Stomach smooth muscle (tissue), 2 donors: ENCODE results near the gene SLC39A11.
"Not testable (repeated sequence)": the region's sequence is repeated elsewhere in the genome, so short reads cannot be mapped to it uniquely, and the experiment has no call there.

Source experiments
- H3K27ac ChIP-seq: one replicate; pipeline ENCODE4 v1.7.0; 2013; ENCODE audit warnings: mild to moderate bottlenecking, low read length, inconsistent platforms
- H3K27me3 ChIP-seq, 2 donors: one replicate each; pipeline ENCODE4 v1.7.0; 2013; ENCODE audit warnings: low read length in 2 of 2; ENCODE audit not compliant: insufficient read depth in 2 of 2, control insufficient read depth in 1 of 2
- H3K36me3 ChIP-seq, 2 donors: one replicate each; pipeline ENCODE4 v1.7.0; 2013; ENCODE audit warnings: low read length in 2 of 2; ENCODE audit not compliant: control insufficient read depth in 2 of 2, insufficient read depth in 2 of 2
- H3K4me1 ChIP-seq: one replicate; pipeline ENCODE4 v1.7.0; 2013; ENCODE audit warnings: low read length; ENCODE audit not compliant: control insufficient read depth, insufficient read depth
- H3K4me3 ChIP-seq, 2 donors: one replicate each; pipeline ENCODE4 v1.7.0; 2013; ENCODE audit warnings: low read length in 2 of 2
- H3K9ac ChIP-seq, 2 donors: one replicate each; pipeline ENCODE4 v1.7.0; 2013; ENCODE audit warnings: low read length in 2 of 2, mild to moderate bottlenecking in 1 of 2
- H3K9me3 ChIP-seq, 2 donors: one replicate each; pipeline ENCODE4 v1.7.0; 2013; ENCODE audit warnings: low read length in 2 of 2; ENCODE audit not compliant: control insufficient read depth in 2 of 2
- donor health status: healthy.
- donor health status: Pancreatic carcinoma.

The SLC39A11 gene

DNA sequence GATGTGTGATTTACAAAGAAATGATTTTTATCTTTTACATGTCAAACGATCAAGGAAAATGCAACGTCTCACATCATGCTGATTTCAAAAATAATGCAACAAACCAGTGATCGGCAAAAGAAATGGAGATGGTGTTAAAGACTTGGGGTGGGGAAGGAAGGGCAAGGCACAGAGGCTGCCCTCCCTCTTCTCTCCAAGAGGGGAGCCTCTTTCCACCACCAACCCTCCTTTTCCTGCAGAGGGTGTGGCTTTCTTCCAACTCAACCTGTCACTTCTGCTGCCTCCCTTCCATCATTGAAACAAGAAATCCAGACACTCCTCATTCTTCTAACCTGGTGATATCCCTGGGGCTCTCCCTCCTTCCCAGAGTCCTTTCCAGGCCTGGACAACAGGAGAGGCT lies 320.8 kb downstream of the SLC39A11 start:
- H3K9ac ChIP-seq: no peak overlapping the region
- peaks cover 3 to 13% of the 10 kb centered on the region in 2 donors for H3K9me3 ChIP-seq
- H3K4me3 ChIP-seq: no peak overlapping the region
- peaks cover 9% of the 10 kb centered on the region for H3K4me1 ChIP-seq
- no peaks in the 10 kb centered on the region for H3K36me3 ChIP-seq
- no peak overlapping the region for H3K27ac ChIP-seq
- H3K27me3 ChIP-seq: no peaks in the 10 kb centered on the region

GRCh38 chr17:72766761-72767356 lies 325.6 kb downstream of the SLC39A11 start:
- H3K27me3 ChIP-seq: no peaks in the 10 kb centered on the region
- H3K9me3 ChIP-seq: peaks cover 3 to 13% of the 10 kb centered on the region in 2 donors
- no peak overlapping the region for H3K4me3 ChIP-seq
- H3K4me1 ChIP-seq: no peaks in the 10 kb centered on the region
- no peak overlapping the region for H3K27ac ChIP-seq
- no peak overlapping the region for H3K9ac ChIP-seq
- H3K36me3 ChIP-seq: no peaks in the 10 kb centered on the region

DNA sequence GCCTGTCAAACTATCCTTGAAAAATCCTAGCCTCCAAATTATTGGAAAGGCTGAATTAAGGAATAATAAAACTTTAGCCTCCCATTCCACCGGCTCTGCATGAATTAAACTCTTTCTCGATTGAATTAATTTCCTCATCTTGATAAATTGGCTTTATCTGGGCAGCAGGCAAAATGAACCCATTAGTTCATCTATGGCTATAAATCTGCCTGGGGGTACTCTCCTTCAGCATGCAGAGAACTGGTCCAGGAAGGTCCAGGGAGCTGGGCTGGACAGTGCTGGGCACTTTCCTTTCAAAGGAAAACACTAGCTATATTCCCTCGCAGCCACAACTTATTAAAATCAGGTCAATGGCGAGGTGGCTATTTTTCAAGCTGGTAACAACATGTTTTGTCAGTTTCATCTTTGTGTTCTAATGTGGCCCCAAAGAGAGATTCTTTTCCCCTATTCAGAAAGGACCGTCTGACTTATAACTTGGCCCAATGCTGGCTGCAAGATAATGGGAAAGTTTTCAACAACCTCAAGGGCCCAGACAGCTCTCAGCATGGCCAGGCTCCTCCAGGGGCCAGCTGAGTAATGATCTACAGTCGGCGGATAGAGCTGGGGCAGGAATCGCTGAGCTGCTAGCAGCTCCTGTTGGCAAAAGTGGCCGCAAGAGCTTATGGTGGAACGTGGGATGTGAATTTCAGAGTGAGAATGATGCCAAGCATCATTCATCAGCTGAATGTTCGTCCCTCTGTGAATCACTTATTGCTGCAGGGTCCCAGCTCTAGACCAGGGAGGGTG lies 326.9 kb downstream of the SLC39A11 start:
- Histone ChIP-seq H3K9me3 (peaks cover 3 to 11% of the 10 kb centered on the region in 2 donors), H3K4me3 (no peak overlapping the region), H3K9ac (no peak overlapping the region), H3K36me3 (no peaks in the 10 kb centered on the region), H3K4me1 (no peaks in the 10 kb centered on the region), H3K27ac (no peak overlapping the region), H3K27me3 (no peaks in the 10 kb centered on the region)

DNA sequence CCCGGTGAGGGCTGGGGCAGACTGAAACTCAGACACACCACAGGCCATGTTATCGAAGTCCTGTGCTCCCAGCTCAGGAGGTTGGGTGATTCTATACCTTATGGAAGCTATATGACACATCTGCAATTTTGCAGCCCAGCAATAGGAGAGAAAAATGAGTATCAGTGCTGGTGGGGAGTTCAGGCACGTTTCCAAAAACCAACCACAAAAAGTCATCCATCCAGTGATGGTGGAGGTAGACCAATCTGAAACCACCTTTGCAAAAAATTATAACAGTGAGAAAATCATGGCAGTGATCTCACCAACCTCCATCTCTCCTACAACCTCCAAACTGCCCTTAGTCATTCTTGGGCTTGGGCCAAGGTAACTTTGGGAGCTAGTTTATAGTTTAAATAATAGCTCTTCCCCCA lies 327.9 kb downstream of the SLC39A11 start:
- Histone ChIP-seq H3K4me3 (no peak overlapping the region), H3K9me3 (peaks cover 3 to 8% of the 10 kb centered on the region in 2 donors), H3K4me1 (no peaks in the 10 kb centered on the region), H3K27ac (no peak overlapping the region), H3K36me3 (no peaks in the 10 kb centered on the region), H3K27me3 (no peaks in the 10 kb centered on the region), H3K9ac (no peak overlapping the region)

DNA sequence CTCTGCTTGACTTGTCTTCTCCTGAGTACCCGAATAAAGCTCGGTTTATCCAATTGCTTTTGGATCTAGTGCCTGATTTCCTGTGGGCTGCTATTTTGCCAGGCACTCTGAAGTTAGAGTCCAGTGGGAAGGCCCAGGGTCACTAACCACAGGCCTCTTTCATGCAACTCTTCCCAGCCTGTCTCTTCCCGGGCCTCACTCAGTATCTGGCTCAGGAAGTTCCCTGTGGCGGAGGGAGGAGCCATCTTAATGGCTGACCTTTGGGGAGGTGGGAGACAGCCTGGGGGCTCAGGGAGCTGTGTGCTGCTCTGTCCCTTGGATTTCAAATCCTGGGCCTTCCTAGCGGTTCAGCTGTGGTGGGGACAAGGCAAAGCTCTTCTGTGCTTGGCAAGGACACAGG lies 328.5 kb downstream of the SLC39A11 start:
- Histone ChIP-seq H3K9ac (no peak overlapping the region), H3K9me3 (peaks cover 3 to 8% of the 10 kb centered on the region in 2 donors), H3K27ac (no peak overlapping the region), H3K4me3 (no peak overlapping the region), H3K27me3 (no peaks in the 10 kb centered on the region), H3K4me1 (no peaks in the 10 kb centered on the region), H3K36me3 (no peaks in the 10 kb centered on the region)

DNA sequence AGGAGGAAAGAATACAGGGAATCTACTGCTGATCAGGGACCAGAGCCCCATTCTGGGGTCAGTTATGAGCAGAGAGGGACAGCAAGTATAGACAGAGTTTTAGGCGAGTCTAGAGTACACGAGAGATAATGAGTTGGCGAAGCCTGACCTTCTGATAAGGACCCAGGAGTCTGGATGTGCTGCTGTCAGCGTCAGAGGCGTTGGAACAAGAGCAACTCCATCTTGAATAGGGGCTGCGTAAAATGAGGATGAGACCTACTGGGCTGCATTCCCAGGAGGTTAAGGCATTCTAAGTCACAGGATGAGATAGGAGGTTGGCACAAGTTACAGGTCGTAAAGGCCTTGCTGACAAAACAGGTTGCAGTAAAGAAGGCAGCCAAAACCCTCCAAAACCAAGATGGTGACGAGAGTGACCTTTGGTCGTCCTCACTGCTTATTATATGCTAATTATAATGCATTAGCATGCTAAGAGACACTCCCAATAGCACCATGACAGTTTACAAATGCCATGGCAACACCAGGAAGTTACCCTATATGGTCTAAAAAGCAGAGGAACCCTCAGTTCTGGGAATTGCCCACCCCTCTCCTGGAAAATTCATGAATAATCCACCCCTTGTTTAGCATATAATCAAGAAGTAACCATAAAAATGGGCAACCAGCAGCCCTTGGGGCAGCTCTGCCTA lies 330.5 kb downstream of the SLC39A11 start:
- not testable (repeated sequence) for H3K27me3 ChIP-seq, H3K9ac ChIP-seq, H3K4me1 ChIP-seq, H3K36me3 ChIP-seq, H3K27ac ChIP-seq, H3K4me3 ChIP-seq, H3K9me3 ChIP-seq

GRCh38 chr17:72761431-72761830 lies 331.1 kb downstream of the SLC39A11 start:
- Histone ChIP-seq H3K36me3 (no peaks in the 10 kb centered on the region), H3K4me1 (no peaks in the 10 kb centered on the region), H3K4me3 (no peak overlapping the region)

DNA sequence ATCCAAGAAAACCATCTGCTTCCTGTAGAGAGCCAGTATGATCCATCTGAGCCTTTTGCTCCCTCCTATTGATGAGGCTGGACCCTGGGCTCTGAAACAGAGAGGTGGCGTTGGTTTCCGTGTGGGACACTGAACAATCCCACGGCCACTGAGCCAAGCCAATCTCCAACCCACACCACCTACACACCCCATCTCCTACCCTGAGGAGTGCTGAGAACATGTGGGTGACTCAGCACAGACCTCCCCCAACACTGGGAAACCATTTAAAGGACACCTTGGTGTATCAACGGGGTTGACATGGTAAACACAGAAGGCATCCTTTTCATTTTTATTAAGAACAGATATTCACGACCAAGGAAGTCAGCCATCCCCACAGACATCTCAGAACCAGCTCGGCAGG lies 332.1 kb downstream of the SLC39A11 start:
- Histone ChIP-seq H3K27ac (no peak overlapping the region), H3K4me1 (no peaks in the 10 kb centered on the region), H3K4me3 (no peak overlapping the region), H3K9me3 (no peaks in the 10 kb centered on the region), H3K36me3 (no peaks in the 10 kb centered on the region), H3K27me3 (no peaks in the 10 kb centered on the region), H3K9ac (no peak overlapping the region)

More at GRCh38 chr17:72761431-72761830, 331.1 kb downstream of the SLC39A11 start:
- Histone ChIP-seq H3K9ac (no peak overlapping the region), H3K9me3 (no peaks in the 10 kb centered on the region), H3K27me3 (no peaks in the 10 kb centered on the region), H3K27ac (no peak overlapping the region)

DNA sequence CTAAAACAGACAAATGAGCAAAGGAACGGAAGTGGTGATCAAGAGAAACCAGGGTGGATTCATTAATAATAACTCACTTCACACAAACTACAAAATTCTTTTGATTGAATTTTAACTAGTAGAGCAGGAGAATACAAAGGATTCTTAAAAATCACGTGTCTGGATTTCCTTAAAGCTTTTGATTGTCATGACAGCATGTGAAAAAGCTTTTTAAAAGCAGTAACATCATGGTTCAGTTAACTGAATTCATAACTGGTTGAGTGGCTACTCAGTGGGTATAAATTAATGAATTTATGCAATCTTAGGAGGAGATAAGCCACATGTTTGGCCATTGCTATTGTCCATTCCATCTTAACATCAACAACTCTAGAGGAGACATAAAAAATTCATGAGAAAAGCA lies 333.2 kb downstream of the SLC39A11 start:
- no peak overlapping the region for H3K27ac ChIP-seq
- no peak overlapping the region for H3K9ac ChIP-seq
- H3K36me3 ChIP-seq: no peaks in the 10 kb centered on the region
- H3K27me3 ChIP-seq: no peaks in the 10 kb centered on the region
- no peaks in the 10 kb centered on the region for H3K4me1 ChIP-seq
- no peak overlapping the region for H3K4me3 ChIP-seq
- H3K9me3 ChIP-seq: no peaks in the 10 kb centered on the region

- no peak overlapping the region for H3K27ac ChIP-seq
- no peak overlapping the region for H3K9ac ChIP-seq
- H3K36me3 ChIP-seq: no peaks in the 10 kb centered on the region
- H3K4me1 ChIP-seq: no peaks in the 10 kb centered on the region
- no peaks in the 10 kb centered on the region for H3K27me3 ChIP-seq
- no peaks in the 10 kb centered on the region for H3K9me3 ChIP-seq
- no peak overlapping the region for H3K4me3 ChIP-seq
Measured at GRCh38 chr17:72756256-72756655, 336.2 kb downstream of the SLC39A11 start.

GRCh38 chr17:72754513-72754912 lies 338.0 kb downstream of the SLC39A11 start:
- no peak overlapping the region for H3K27ac ChIP-seq
- H3K9ac ChIP-seq: no peak overlapping the region
- H3K4me3 ChIP-seq: no peak overlapping the region
- no peaks in the 10 kb centered on the region for H3K4me1 ChIP-seq
- H3K9me3 ChIP-seq: no peaks in the 10 kb centered on the region
- H3K36me3 ChIP-seq: no peaks in the 10 kb centered on the region
- no peaks in the 10 kb centered on the region for H3K27me3 ChIP-seq
